ENCODE results near the gene GALNT10.

GRCh38 chr5:154356020-154356655, 165.6 kb downstream of the GALNT10 start:
- no peak for TF ChIP-seq CTCF (IDR thresholded peaks at IDR 0.05)
- no peak for TF ChIP-seq EZH2 (IDR thresholded peaks at IDR 0.05)
